Thyroid gland (tissue), 4 donors: ENCODE results near the gene FTCD.

Source experiments
- CTCF ChIP-seq, 6 experiments: fragments of 200-600 bp in 3 of 6; fragments of 450-650 bp in 3 of 6; sonication (generic) in 3 of 6; IDR thresholded peaks; one replicate each; pipeline ENCODE4 v1.5.1; 2016 to 2019; ENCODE audit warnings: antibody characterized with exemption in 6 of 6, mild to moderate bottlenecking in 2 of 6, inconsistent platforms in 1 of 6, moderate library complexity in 1 of 6
- POLR2A ChIP-seq, 2 donors: fragments of 450-650 bp; IDR thresholded peaks; one replicate each; pipeline ENCODE4 v1.6.1; 2017; ENCODE audit warnings: antibody characterized with exemption in 2 of 2, mild to moderate bottlenecking in 2 of 2, moderate library complexity in 1 of 2

DNA sequence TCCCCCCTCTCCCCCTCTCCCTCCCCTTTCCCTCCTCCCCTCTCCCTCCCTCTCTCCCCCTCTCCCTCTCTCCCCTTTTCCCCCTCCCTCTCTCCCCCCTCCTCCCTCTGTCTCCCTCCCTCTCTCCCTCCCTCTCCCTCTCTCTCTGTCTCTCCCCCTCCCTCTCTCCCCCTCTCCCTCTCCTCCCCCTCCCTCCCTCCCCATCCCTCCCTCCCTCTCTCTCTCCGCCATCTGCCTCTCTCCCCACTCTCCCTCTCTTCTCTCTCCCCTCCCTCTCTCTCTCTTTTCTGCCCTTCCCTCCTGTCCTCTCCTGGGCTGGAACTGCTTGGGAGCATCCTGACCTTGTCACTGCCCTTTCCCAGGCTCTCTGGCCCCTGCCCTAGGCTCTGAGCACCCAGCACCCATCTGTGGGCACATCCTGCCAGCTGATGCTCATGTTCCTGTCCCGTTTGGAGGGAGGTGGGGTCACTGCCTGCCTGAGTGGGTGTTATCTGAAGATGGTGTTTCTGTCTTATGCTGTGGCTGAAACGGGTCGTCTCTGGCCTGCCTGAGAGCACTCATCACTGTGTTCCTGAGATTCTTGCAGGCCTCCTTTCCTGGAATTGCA lies 10.8 kb downstream of the FTCD start:
- TF ChIP-seq POLR2A (IDR thresholded peaks at IDR 0.05) (no peak), CTCF (IDR thresholded peaks at IDR 0.05) (no peak)
